PC-3 (cell line): ENCODE data around the gene CCR1. TPM values are rescaled to one million over a fixed set of nuclear protein-coding genes. Genes with fewer than 3 reads are reported as not detected.

ENCODE experiments used
- ATAC-seq: fragments of 200-7000 bp; cut with Tn5 transposase; 2 replicates; pipeline ENCODE4 v1.9.1; 2020; ENCODE audit warnings: mild to moderate bottlenecking, moderate library complexity
- BruUV-seq: library from RNA; stranded (reverse); fragments of 400-500 nt; replicated peaks from 2 replicates; lab custom pipeline; 2021; lab: Mats Ljungman, UMichigan
- CTCF ChIA-PET: fragments of 300-600 bp; sonication (Branson Sonifier 250); formaldehyde crosslinking; loops from one replicate; lab custom pipeline; 2022; ENCODE audit warnings: antibody characterized with exemption; lab: Charles Lee
- POLR2A ChIA-PET: fragments of 300-600 bp; sonication (Branson Sonifier 250); formaldehyde crosslinking; loops from one replicate; lab custom pipeline; 2022; ENCODE audit warnings: antibody characterized with exemption; ENCODE audit not compliant: unreplicated experiment; lab: Charles Lee
- DNase-seq: peaks from one replicate; pipeline ENCODE4 v3.0.0-alpha.2; 2015
- H2AFZ ChIP-seq: fragments of 300-600 bp; sonication (generic); 2 replicates; pipeline ENCODE4 v1.6.0; 2016; ENCODE audit warnings: antibody characterized with exemption, low read length
- H3F3A ChIP-seq: fragments of 300-600 bp; sonication (generic); one replicate; pipeline ENCODE4 v1.6.0; 2017; ENCODE audit warnings: antibody characterized with exemption, low read length, control low read depth, mild to moderate bottlenecking; ENCODE audit not compliant: unreplicated experiment
- H3K27ac ChIP-seq: fragments of 300-600 bp; sonication (generic); 2 replicates; pipeline ENCODE4 v1.5.1; 2016; ENCODE audit warnings: mild to moderate bottlenecking, low read length
- H3K27me3 ChIP-seq: fragments of 300-600 bp; sonication (generic); 2 replicates; pipeline ENCODE4 v1.6.1; 2016; ENCODE audit warnings: low read length, mixed read lengths
- H3K36me3 ChIP-seq: fragments of 300-600 bp; sonication (generic); 2 replicates; pipeline ENCODE4 v1.6.1; 2016; ENCODE audit warnings: low read depth, mixed run types, low read length, mixed read lengths
- H3K4me1 ChIP-seq: fragments of 300-600 bp; sonication (generic); 2 replicates; pipeline ENCODE4 v1.5.1; 2016; ENCODE audit warnings: low read length; ENCODE audit not compliant: insufficient read depth
- H3K4me2 ChIP-seq: fragments of 300-600 bp; sonication (generic); 2 replicates; pipeline ENCODE4 v1.6.0; 2016; ENCODE audit warnings: low read length
- H3K4me3 ChIP-seq: fragments of 300-600 bp; sonication (generic); 2 replicates; pipeline ENCODE4 v1.5.1; 2016; ENCODE audit warnings: mild to moderate bottlenecking, low read length, mixed read lengths
- H3K79me2 ChIP-seq: fragments of 300-600 bp; sonication (generic); 2 replicates; pipeline ENCODE4 v1.6.1; 2017; ENCODE audit warnings: low read length, mixed read lengths
- H3K9ac ChIP-seq: fragments of 300-600 bp; sonication (generic); 2 replicates; pipeline ENCODE4 v1.6.0; 2016; ENCODE audit warnings: mild to moderate bottlenecking, low read length
- H3K9me2 ChIP-seq: fragments of 300-600 bp; sonication (generic); replicated peaks from 2 replicates; pipeline ENCODE4 v1.6.1; 2016; ENCODE audit warnings: mixed run types, low read length, mixed read lengths
- H3K9me3 ChIP-seq: fragments of 300-600 bp; sonication (generic); 2 replicates; pipeline ENCODE4 v1.6.1; 2016; ENCODE audit warnings: low read length, mixed read lengths
- H4K20me1 ChIP-seq: fragments of 300-600 bp; sonication (generic); 2 replicates; pipeline ENCODE4 v1.6.1; 2016; ENCODE audit warnings: low read length, mixed read lengths
- EZH2 ChIP-seq: fragments of 300-600 bp; sonication (generic); IDR thresholded peaks from one replicate; pipeline ENCODE4 v1.6.1; 2017; ENCODE audit warnings: antibody characterized with exemption, mild to moderate bottlenecking, low read length; ENCODE audit not compliant: unreplicated experiment
- EZH2phosphoT487 ChIP-seq: fragments of 300-600 bp; sonication (generic); IDR thresholded peaks from 2 replicates; pipeline ENCODE4 v1.6.1; 2018; ENCODE audit warnings: mild to moderate bottlenecking, antibody characterized with exemption, low read length, borderline replicate concordance
- intact Hi-C: fragments of 100-400 bp; cut with micrococcal nuclease; formaldehyde crosslinking; loops from 2 replicates; pipeline ENCODE4 v1.9.0; 2023
- total RNA-seq: library from RNA; depleted of rRNA; stranded (reverse); fragments of >200 nt; gene quantifications from 2 replicates; pipeline ENCODE4 v1.2.3, GENCODE V29; 2014
- TF ChIP-seq, protein P1 (sequence below): fragments of 300-600 bp; sonication (generic); conservative IDR thresholded peaks from 2 replicates; pipeline ENCODE4 v1.5.1; 2017; ENCODE audit warnings: antibody characterized with exemption, low read depth, mild to moderate bottlenecking, low read length

The CCR1 gene
- total RNA-seq, 1 experiment from 2014 or later, result 0.15 TPM

DNA sequence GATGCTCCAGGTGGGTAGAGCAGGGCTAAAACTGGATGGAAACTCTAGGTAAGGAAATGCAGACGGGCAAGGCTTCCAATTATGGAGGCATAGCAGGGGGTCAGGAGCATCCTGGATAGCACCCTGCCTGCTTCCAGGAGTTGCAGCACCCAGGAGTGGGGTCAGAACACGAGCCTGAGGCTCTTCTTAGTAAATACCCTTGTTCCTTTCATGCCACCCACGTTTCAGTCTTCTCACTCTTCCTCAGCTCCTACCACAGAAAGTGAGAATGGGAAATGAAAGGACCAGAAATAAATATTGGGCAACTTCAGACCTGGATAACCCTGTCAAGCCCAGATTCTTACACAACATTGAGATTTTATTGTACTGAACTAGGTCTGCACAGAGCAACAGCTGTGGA lies 16.4 kb downstream of the CCR1 start:
- DNase-seq, result no peak
- no peak overlapping the region for H3K27ac ChIP-seq
- no peaks in the 10 kb centered on the region for H3K9me2 ChIP-seq
- H3K36me3 ChIP-seq, result no peaks in the 10 kb centered on the region
- intact Hi-C loops, result no loop called here
- H3K9ac ChIP-seq, result no peak overlapping the region
- ChIA-PET POLR2A (no interaction called here), CTCF (no interaction called here)
- no peaks in the 10 kb centered on the region for H3K9me3 ChIP-seq
- no peak overlapping the region for H3K4me3 ChIP-seq
- BruUV-seq, result no TSS peak
- H3K4me2 ChIP-seq, result no peak overlapping the region
- no peaks in the 10 kb centered on the region for H3F3A ChIP-seq
- no peaks in the 10 kb centered on the region for H3K79me2 ChIP-seq
- no peak for ATAC-seq
- H3K27me3 ChIP-seq, result no peaks in the 10 kb centered on the region
- TF ChIP-seq EZH2phosphoT487 (no peak), EZH2 (no peak)
- TF ChIP-seq, protein P1, sequence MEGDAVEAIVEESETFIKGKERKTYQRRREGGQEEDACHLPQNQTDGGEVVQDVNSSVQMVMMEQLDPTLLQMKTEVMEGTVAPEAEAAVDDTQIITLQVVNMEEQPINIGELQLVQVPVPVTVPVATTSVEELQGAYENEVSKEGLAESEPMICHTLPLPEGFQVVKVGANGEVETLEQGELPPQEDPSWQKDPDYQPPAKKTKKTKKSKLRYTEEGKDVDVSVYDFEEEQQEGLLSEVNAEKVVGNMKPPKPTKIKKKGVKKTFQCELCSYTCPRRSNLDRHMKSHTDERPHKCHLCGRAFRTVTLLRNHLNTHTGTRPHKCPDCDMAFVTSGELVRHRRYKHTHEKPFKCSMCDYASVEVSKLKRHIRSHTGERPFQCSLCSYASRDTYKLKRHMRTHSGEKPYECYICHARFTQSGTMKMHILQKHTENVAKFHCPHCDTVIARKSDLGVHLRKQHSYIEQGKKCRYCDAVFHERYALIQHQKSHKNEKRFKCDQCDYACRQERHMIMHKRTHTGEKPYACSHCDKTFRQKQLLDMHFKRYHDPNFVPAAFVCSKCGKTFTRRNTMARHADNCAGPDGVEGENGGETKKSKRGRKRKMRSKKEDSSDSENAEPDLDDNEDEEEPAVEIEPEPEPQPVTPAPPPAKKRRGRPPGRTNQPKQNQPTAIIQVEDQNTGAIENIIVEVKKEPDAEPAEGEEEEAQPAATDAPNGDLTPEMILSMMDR, result no peak
- no peak overlapping the region for H2AFZ ChIP-seq
- peaks cover 11% of the 10 kb centered on the region; the same call in 1 of the 2 replicates for H3K4me1 ChIP-seq
- H4K20me1 ChIP-seq, result no peaks in the 10 kb centered on the region

DNA sequence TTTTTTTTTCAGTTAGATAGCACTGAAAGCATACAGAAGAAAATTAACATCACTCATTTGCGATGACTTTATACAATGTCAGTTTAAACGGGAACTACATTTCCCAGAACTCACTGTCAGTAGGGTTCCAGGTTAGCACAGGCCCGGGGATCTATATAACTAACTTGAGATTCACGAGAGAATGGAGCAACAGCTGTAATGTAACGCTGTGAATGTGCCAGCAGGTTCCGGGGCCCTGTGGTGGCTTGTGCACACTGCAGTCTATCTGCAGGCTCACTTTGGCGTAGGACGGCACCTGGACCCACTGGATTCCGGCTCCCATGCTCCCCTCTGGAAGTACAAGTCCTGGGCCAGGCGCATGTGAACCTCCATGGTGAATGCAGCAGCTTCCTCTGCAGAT lies 19.4 kb downstream of the CCR1 start:
- H3K9me3 ChIP-seq, result no peaks in the 10 kb centered on the region
- no peak overlapping the region for H2AFZ ChIP-seq
- no peaks in the 10 kb centered on the region for H3K36me3 ChIP-seq
- TF ChIP-seq, protein P1, result no peak
- no peak for TF ChIP-seq EZH2phosphoT487
- no peak overlapping the region for H3K4me2 ChIP-seq
- no peaks in the 10 kb centered on the region for H3K27me3 ChIP-seq
- ATAC-seq (no peak), DNase-seq (no peak)
- H3K4me3 ChIP-seq, result no peak overlapping the region
- no peaks in the 10 kb centered on the region for H3K79me2 ChIP-seq
- H3K27ac ChIP-seq, result no peak overlapping the region
- intact Hi-C loops, result no loop called here
- no peaks in the 10 kb centered on the region for H3F3A ChIP-seq
- peaks cover 11% of the 10 kb centered on the region; the same call in 1 of the 2 replicates for H3K4me1 ChIP-seq
- H3K9me2 ChIP-seq, result no peaks in the 10 kb centered on the region
- no peaks in the 10 kb centered on the region for H4K20me1 ChIP-seq
- POLR2A ChIA-PET, result interaction anchor here (0.6 kb wide), 1 partner anchor 99 kb away, joined by 3 read pairs; no protein-coding TSS in a partner anchor
- CTCF ChIA-PET, result no interaction called here
- H3K9ac ChIP-seq, result no peak overlapping the region
- BruUV-seq, result no TSS peak

DNA sequence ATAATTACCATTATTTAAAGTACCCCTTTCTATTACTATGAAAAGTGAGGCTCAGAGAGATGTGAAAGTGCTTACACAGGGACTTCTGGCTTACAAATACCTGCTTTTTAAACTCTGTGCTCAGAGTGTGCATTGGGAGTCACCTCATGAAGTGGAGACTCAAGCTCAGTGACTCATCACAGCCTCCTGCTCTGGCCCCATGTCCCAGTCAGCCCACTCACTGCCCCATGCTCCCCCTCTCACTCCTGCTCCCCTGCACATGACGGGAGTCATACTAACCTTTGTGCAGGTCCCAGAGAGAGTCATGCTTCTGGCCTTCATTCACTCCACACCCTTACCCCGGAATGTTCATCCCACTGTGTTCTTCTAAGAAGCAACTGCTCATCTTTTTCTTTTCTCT lies 20.2 kb downstream of the CCR1 start:
- Histone ChIP-seq H3K4me1 (peaks cover 11% of the 10 kb centered on the region; the same call in 1 of the 2 replicates), H3K9me3 (no peaks in the 10 kb centered on the region)
- CTCF ChIA-PET, result no interaction called here

More for the DNA sequence above, 20.2 kb downstream of the CCR1 start:
- no peak overlapping the region for H3K9ac ChIP-seq
- peak overlapping the region; percentile 27; the same call in 1 of the 2 replicates for H3K27ac ChIP-seq
- H3K4me2 ChIP-seq, result no peak overlapping the region; the same call in 1 of the 2 replicates
- H3F3A ChIP-seq, result no peaks in the 10 kb centered on the region
- no peaks in the 10 kb centered on the region for H3K79me2 ChIP-seq
- H3K9me2 ChIP-seq, result no peaks in the 10 kb centered on the region
- TF ChIP-seq EZH2 (no peak), EZH2phosphoT487 (no peak)
- TF ChIP-seq, protein P1, result no peak
- no peaks in the 10 kb centered on the region for H3K27me3 ChIP-seq
- DNase-seq, result peak; percentile 76
- H3K36me3 ChIP-seq, result no peaks in the 10 kb centered on the region
- POLR2A ChIA-PET, result no interaction called here
- no peaks in the 10 kb centered on the region for H4K20me1 ChIP-seq
- H3K4me3 ChIP-seq, result no peak overlapping the region
- H2AFZ ChIP-seq, result no peak overlapping the region
- BruUV-seq, result no TSS peak
- intact Hi-C loops, result no loop called here
- peak; percentile 58 for ATAC-seq
